HCT116 (cell line): ENCODE results near the gene FRK. TPM values are rescaled to one million over a fixed set of nuclear protein-coding genes. Genes with fewer than 3 reads are reported as not detected.

Source experiments
- ATAC-seq: fragments of 200-7000 bp; cut with Tn5 transposase; 2 replicates; pipeline ENCODE4 v1.9.1; 2020; ENCODE audit warnings: mild to moderate bottlenecking, moderate library complexity
- BruUV-seq: library from RNA; stranded (reverse); fragments of 400-500 nt; replicated peaks from 2 replicates; lab custom pipeline; 2021; lab: Mats Ljungman, UMichigan
- CTCF ChIA-PET: fragments of 300-600 bp; sonication (Branson Sonifier 250); formaldehyde crosslinking; loops from one replicate; lab custom pipeline; 2021; ENCODE audit warnings: antibody characterized with exemption; lab: Charles Lee
- POLR2A ChIA-PET: fragments of 300-600, 350-600 bp; sonication (Branson Sonifier 250); formaldehyde crosslinking; loops from one replicate; lab custom pipeline; 2021; ENCODE audit warnings: antibody characterized with exemption; lab: Charles Lee
- RAD21 ChIA-PET, 2 experiments: fragments of 300-600 bp; sonication (Branson Sonifier 250); formaldehyde crosslinking; loops; one replicate each; lab custom pipeline; 2023; ENCODE audit warnings: low total read pairs in 2 of 2; ENCODE audit not compliant: uncharacterized antibody in 2 of 2, unreplicated experiment in 2 of 2, low non-redundant PET in 1 of 2; lab: Charles Lee
- DNase-seq: peaks from one replicate; pipeline ENCODE4 v3.0.0-alpha.2; 2010; ENCODE audit warnings: low read depth, low spot score
- H2AFZ ChIP-seq: fragments of 200-600 bp; shearing (Covaris generic), sonication (generic); 2 replicates; pipeline ENCODE4 v1.6.1; 2017; ENCODE audit warnings: low read depth, mixed run types, mixed read lengths, antibody characterized with exemption, low read length; ENCODE audit not compliant: poor library complexity, severe bottlenecking
- H3K27ac ChIP-seq: 2 replicates; pipeline ENCODE4 v1.5.1; 2012; ENCODE audit warnings: low read depth, low read length
- H3K27me3 ChIP-seq: fragments of 200-600 bp; sonication (generic); 2 replicates; pipeline ENCODE4 v1.6.1; 2016; ENCODE audit warnings: mixed run types, low read length, mixed read lengths; ENCODE audit not compliant: insufficient read depth
- H3K36me3 ChIP-seq, 2 experiments: fragments of 200-500 bp in 1 of 2; fragments of 200-600 bp in 1 of 2; sonication (Bioruptor generic) in 1 of 2; sonication (generic) in 1 of 2; 2 replicates each; pipeline versions ENCODE4 v1.5.1 to v1.6.1; 2014 to 2016; ENCODE audit warnings: low read length in 2 of 2, inconsistent platforms in 1 of 2, mixed read lengths in 1 of 2, mixed run types in 1 of 2; ENCODE audit not compliant: insufficient read depth in 2 of 2, control insufficient read depth in 1 of 2
- H3K4me1 ChIP-seq, 2 experiments: fragments of 200-600 bp in 1 of 2; sonication (generic) in 1 of 2; 2 replicates each; pipeline versions ENCODE4 v1.5.1 to v1.6.1; 2012 to 2017; ENCODE audit warnings: low read length in 2 of 2, inconsistent platforms in 1 of 2, mild to moderate bottlenecking in 1 of 2, mixed read lengths in 1 of 2, mixed run types in 1 of 2, moderate library complexity in 1 of 2; ENCODE audit not compliant: insufficient read depth in 2 of 2, control insufficient read depth in 1 of 2
- H3K4me2 ChIP-seq: fragments of 200-600 bp; sonication (generic); 2 replicates; pipeline ENCODE4 v1.6.1; 2017; ENCODE audit warnings: mixed run types, low read length, mixed read lengths
- H3K4me3 ChIP-seq, 2 experiments: fragments of 200-600 bp in 1 of 2; sonication (generic) in 1 of 2; replicated peaks in 1 of 2; 2 replicates each; pipeline ENCODE4 v1.5.1; 2011 to 2016; ENCODE audit warnings: low read length in 2 of 2, control low read depth in 1 of 2, low read depth in 1 of 2, mild to moderate bottlenecking in 1 of 2, mixed read lengths in 1 of 2, mixed run types in 1 of 2
- H3K79me2 ChIP-seq: fragments of 200-600 bp; sonication (generic); 2 replicates; pipeline ENCODE4 v1.6.1; 2017; ENCODE audit warnings: mild to moderate bottlenecking, mixed run types, low read length, moderate library complexity, mixed read lengths; ENCODE audit not compliant: insufficient read depth
- H3K9ac ChIP-seq: fragments of 200-600 bp; sonication (generic); 2 replicates; pipeline ENCODE4 v1.6.1; 2016; ENCODE audit warnings: low read length, mixed read lengths
- H3K9me2 ChIP-seq: fragments of 200-600 bp; sonication (generic), shearing (Covaris generic); 2 replicates; pipeline ENCODE4 v1.6.1; 2017; ENCODE audit warnings: mixed run types, mild to moderate bottlenecking, moderate library complexity; ENCODE audit not compliant: insufficient read depth
- H3K9me3 ChIP-seq, 2 experiments: fragments of 200-500 bp in 1 of 2; fragments of 200-600 bp in 1 of 2; sonication (Bioruptor generic) in 1 of 2; sonication (generic) in 1 of 2; 2 replicates each; pipeline ENCODE4 v1.6.1; 2014 to 2017; ENCODE audit warnings: low read length in 2 of 2, mixed read lengths in 2 of 2, inconsistent platforms in 1 of 2, low read depth in 1 of 2, mild to moderate bottlenecking in 1 of 2, mixed run types in 1 of 2, moderate library complexity in 1 of 2; ENCODE audit not compliant: control insufficient read depth in 1 of 2, insufficient read depth in 1 of 2
- H4K20me1 ChIP-seq: fragments of 200-600 bp; sonication (generic), shearing (Covaris generic); 2 replicates; pipeline ENCODE4 v1.6.1; 2017; ENCODE audit warnings: mixed run types, mild to moderate bottlenecking, moderate library complexity; ENCODE audit not compliant: insufficient read depth
- ATF3 ChIP-seq: IDR thresholded peaks from 2 replicates; pipeline ENCODE4 v1.6.1; 2012
- EZH2 ChIP-seq: fragments of 200-600 bp; sonication (generic); IDR thresholded peaks from 2 replicates; pipeline ENCODE4 v1.6.1; 2017; ENCODE audit warnings: antibody characterized with exemption, mixed run types
- JUND ChIP-seq: IDR thresholded peaks from 2 replicates; pipeline ENCODE4 v1.6.1; 2012
- POLR2A ChIP-seq: IDR thresholded peaks from 2 replicates; pipeline ENCODE4 v1.7.0; 2011; ENCODE audit warnings: borderline replicate concordance; ENCODE audit not compliant: insufficient read depth, insufficient read length; ENCODE audit errors: extremely low read depth
- SIN3A ChIP-seq: IDR thresholded peaks from 2 replicates; pipeline ENCODE4 v1.6.1; 2012; ENCODE audit warnings: low read depth
- SP1 ChIP-seq: IDR thresholded peaks from 2 replicates; pipeline ENCODE4 v1.6.1; 2012; ENCODE audit warnings: low read depth
- TCF7L2 ChIP-seq: IDR thresholded peaks from 2 replicates; pipeline ENCODE4 v1.7.0; 2011; ENCODE audit warnings: borderline replicate concordance, inconsistent platforms; ENCODE audit not compliant: insufficient read depth, insufficient read length; ENCODE audit errors: extremely low read depth
- YY1 ChIP-seq: IDR thresholded peaks from 2 replicates; pipeline ENCODE4 v1.6.1; 2011; ENCODE audit warnings: low read length, low read depth, moderate library complexity, mild to moderate bottlenecking; ENCODE audit not compliant: insufficient replicate concordance; ENCODE audit errors: extremely low read depth
- intact Hi-C: fragments of 100-400 bp; cut with micrococcal nuclease; formaldehyde crosslinking; loops from 2 replicates; pipeline ENCODE4 v1.10.0; 2022
- total RNA-seq: library from RNA; stranded (reverse); gene quantifications from one replicate; pipeline ENCODE4 v1.2.1, GENCODE V29; 2021; ENCODE audit not compliant: unreplicated experiment

Gene FRK
- total RNA-seq, 1 experiment from 2014 or later: 3.7 TPM

- CTCF ChIA-PET: no interaction called here
- intact Hi-C loops: no loop called here
- H3K4me3 ChIP-seq: no peak overlapping the region
- H3K4me2 ChIP-seq: no peak overlapping the region
- no peaks in the 10 kb centered on the region for H3K4me1 ChIP-seq
- POLR2A ChIA-PET: no interaction called here
- ATAC-seq (no peak), DNase-seq (no peak)
- no peaks in the 10 kb centered on the region for H4K20me1 ChIP-seq
- no peak overlapping the region for H3K9ac ChIP-seq
- no peak overlapping the region for H2AFZ ChIP-seq
- H3K36me3 ChIP-seq: no peaks in the 10 kb centered on the region
- H3K27ac ChIP-seq: no peak overlapping the region
- no peaks in the 10 kb centered on the region for H3K9me3 ChIP-seq
- no TSS peak for BruUV-seq
- no peaks in the 10 kb centered on the region for H3K9me2 ChIP-seq
- no peak for TF ChIP-seq POLR2A
- no peak for TF ChIP-seq ATF3
- no peak for TF ChIP-seq EZH2
- no peak for TF ChIP-seq TCF7L2
- RAD21 ChIA-PET: no interaction called here
- H3K27me3 ChIP-seq: no peaks in the 10 kb centered on the region
- no peaks in the 10 kb centered on the region for H3K79me2 ChIP-seq
These were observed 22.4 kb upstream of the FRK start for GRCh38 chr6:116083052-116083451.

GRCh38 chr6:116078945-116079344 is 18.3 kb upstream of the FRK start:
- no peak overlapping the region for H3K9ac ChIP-seq
- H3K27me3 ChIP-seq: no peaks in the 10 kb centered on the region
- no peaks in the 10 kb centered on the region for H3K79me2 ChIP-seq
- intact Hi-C loops: no loop called here
- H3K4me2 ChIP-seq: no peak overlapping the region
- H3K4me1 ChIP-seq: peaks cover 3 to 10% of the 10 kb centered on the region in 2 experiments
- no peak overlapping the region for H2AFZ ChIP-seq
- no peaks in the 10 kb centered on the region for H3K36me3 ChIP-seq
- TF ChIP-seq JUND: no peak
- TF ChIP-seq SP1: no peak
- TF ChIP-seq YY1: no peak
- TF ChIP-seq ATF3: no peak
- no peak for TF ChIP-seq SIN3A
- TF ChIP-seq POLR2A: no peak
- TF ChIP-seq, all 23 proteins: peak for 0
- no peak for DNase-seq
- Histone ChIP-seq H3K27ac (no peak overlapping the region), H3K9me2 (no peaks in the 10 kb centered on the region), H3K9me3 (no peaks in the 10 kb centered on the region), H4K20me1 (no peaks in the 10 kb centered on the region), H3K4me3 (no peak overlapping the region)
- BruUV-seq: no TSS peak
- ATAC-seq: no peak
- ChIA-PET POLR2A (no interaction called here), CTCF (interaction anchor here (0.6 kb wide), 1 partner anchor 18 kb away, joined by 3 read pairs; no protein-coding TSS in a partner anchor), RAD21 (no interaction called here)
